ENCODE results near the gene SMARCA2. TPM values are rescaled to one million over a fixed set of nuclear protein-coding genes. Genes with fewer than 3 reads are reported as not detected.

Gene SMARCA2
- polyA plus RNA-seq, 1 donor from 2014 or later = 150 TPM

GRCh38 chr9:2157277-2158110 lies 142.3 kb downstream of the SMARCA2 start:
- no peak for TF ChIP-seq POLR2AphosphoS5 (IDR thresholded peaks at IDR 0.05)
- no peak for TF ChIP-seq TAF1 (IDR thresholded peaks at IDR 0.05; ENCODE audit: low read depth)
- no peak for TF ChIP-seq RAD21 (conservative IDR thresholded peaks at IDR 0.05)
- no peak for TF ChIP-seq EP300 (conservative IDR thresholded peaks at IDR 0.05; ENCODE audit: poor library complexity, severe bottlenecking)
- TF ChIP-seq SMC3 (conservative IDR thresholded peaks at IDR 0.05; ENCODE audit: poor library complexity) = no peak
- no peak for TF ChIP-seq CTCF (IDR thresholded peaks at IDR 0.05; ENCODE audit: poor library complexity, severe bottlenecking)
- TF ChIP-seq MXI1 (conservative IDR thresholded peaks at IDR 0.05; ENCODE audit: poor library complexity, severe bottlenecking) = peak; percentile 71
- peaks cover 5% of the 10 kb centered on the region for H3K79me2 ChIP-seq (replicated peaks; ENCODE audit: insufficient read depth, low read length)

GRCh38 chr9:2158111-2158610 lies 143.0 kb downstream of the SMARCA2 start:
- no peaks in the 10 kb centered on the region for H3K9me2 ChIP-seq (ENCODE audit: insufficient read depth, low read length)
- peaks cover 5% of the 10 kb centered on the region for H3K79me2 ChIP-seq (replicated peaks; ENCODE audit: insufficient read depth, low read length)
- H3K36me3 ChIP-seq (ENCODE audit: insufficient read depth, low read length) = no peaks in the 10 kb centered on the region
- H2AFZ ChIP-seq (ENCODE audit: low read depth, low read length) = no peak overlapping the region
- no peak overlapping the region for H3K9ac ChIP-seq (ENCODE audit: low read length)
- no peaks in the 10 kb centered on the region for H3K27me3 ChIP-seq (ENCODE audit: insufficient read depth, low read depth, low read length)
- peak overlapping the region; percentile 55 for H3K4me3 ChIP-seq (ENCODE audit: low read length)
- no peaks in the 10 kb centered on the region for H3K9me3 ChIP-seq (ENCODE audit: low read length)
- H3F3A ChIP-seq (ENCODE audit: insufficient read depth, low read length, poor library complexity, severe bottlenecking) = peaks cover 6% of the 10 kb centered on the region
- no peaks in the 10 kb centered on the region for H4K20me1 ChIP-seq (ENCODE audit: insufficient read depth)
- no peak for TF ChIP-seq EP300 (conservative IDR thresholded peaks at IDR 0.05; ENCODE audit: poor library complexity, severe bottlenecking)
- TF ChIP-seq EZH2 (IDR thresholded peaks at IDR 0.05; ENCODE audit: borderline replicate concordance, insufficient read depth, low read length, poor library complexity, severe bottlenecking) = no peak
- TF ChIP-seq SMC3 (conservative IDR thresholded peaks at IDR 0.05; ENCODE audit: poor library complexity) = peak; percentile 20
- peak; percentile 55 for TF ChIP-seq CTCF (IDR thresholded peaks at IDR 0.05; ENCODE audit: poor library complexity, severe bottlenecking)
- TF ChIP-seq REST (IDR thresholded peaks at IDR 0.05; ENCODE audit: borderline replicate concordance) = no peak
- TF ChIP-seq POLR2AphosphoS5 (IDR thresholded peaks at IDR 0.05) = no peak
- peak overlapping the region; percentile 61 for H3K4me2 ChIP-seq (ENCODE audit: low read length)
- H3K27ac ChIP-seq (ENCODE audit: low read length) = peak overlapping the region; percentile 84

More at GRCh38 chr9:2157277-2158110, 142.3 kb downstream of the SMARCA2 start:
- Histone ChIP-seq H3K27ac (ENCODE audit: low read length) (peak overlapping the region; percentile 25), H3K9me3 (ENCODE audit: low read length) (no peaks in the 10 kb centered on the region), H3K27me3 (ENCODE audit: insufficient read depth, low read depth, low read length) (no peaks in the 10 kb centered on the region), H3K4me2 (ENCODE audit: low read length) (peak overlapping the region; percentile 61), H3K9me2 (ENCODE audit: insufficient read depth, low read length) (no peaks in the 10 kb centered on the region), H2AFZ (ENCODE audit: low read depth, low read length) (no peak overlapping the region), H3K36me3 (ENCODE audit: insufficient read depth, low read length) (no peaks in the 10 kb centered on the region), H3F3A (ENCODE audit: insufficient read depth, low read length, poor library complexity, severe bottlenecking) (peaks cover 6% of the 10 kb centered on the region), H3K9ac (ENCODE audit: low read length) (peak overlapping the region; percentile 44), H3K4me3 (ENCODE audit: low read length) (peak overlapping the region; percentile 55), H4K20me1 (ENCODE audit: insufficient read depth) (no peaks in the 10 kb centered on the region)
